HG02759 (cell line): Measurements from ENCODE around the gene RANBP1.

ENCODE experiments used
- ATAC-seq: cut with Tn5 transposase; IDR thresholded peaks from one replicate; pipeline ENCODE4 v1.9.1; 2021; ENCODE audit warnings: mild to moderate bottlenecking, moderate library complexity; ENCODE audit not compliant: unreplicated experiment

The RANBP1 gene

DNA sequence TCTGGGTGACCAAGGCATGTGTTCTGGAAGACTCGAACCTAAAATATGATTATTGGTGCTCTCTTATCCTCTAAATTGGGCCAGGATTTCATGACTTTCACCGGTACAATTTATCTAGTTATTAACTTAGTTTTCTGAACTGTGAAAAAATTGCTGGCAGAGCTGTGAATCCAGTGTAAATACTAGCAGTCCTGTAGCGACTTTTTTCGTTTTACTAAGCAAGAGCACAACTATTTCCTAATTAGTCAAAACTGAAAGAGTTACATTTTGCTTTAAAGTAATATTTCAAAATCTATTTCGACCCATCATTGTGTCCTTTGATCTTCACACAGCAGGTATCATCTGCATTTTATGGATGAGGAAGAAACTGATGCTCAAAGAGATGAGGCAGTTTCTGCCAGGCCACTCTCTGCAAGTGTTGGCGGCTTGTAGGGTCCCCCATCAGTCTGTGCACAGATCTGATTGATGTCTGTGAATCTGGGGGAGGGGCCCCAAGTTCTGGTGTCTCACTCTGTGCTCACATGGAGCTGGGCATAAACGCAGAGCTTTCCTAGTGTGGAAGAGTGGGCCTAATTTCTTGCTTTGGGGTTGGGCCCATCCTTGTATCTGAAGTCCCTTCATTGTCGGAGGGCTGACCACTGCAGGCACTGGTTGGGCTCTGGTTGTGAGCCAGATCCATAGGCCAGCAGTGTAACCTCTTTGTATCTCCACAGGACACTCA is 2.6 kb downstream of the RANBP1 start:
- ATAC-seq, result no peak

DNA sequence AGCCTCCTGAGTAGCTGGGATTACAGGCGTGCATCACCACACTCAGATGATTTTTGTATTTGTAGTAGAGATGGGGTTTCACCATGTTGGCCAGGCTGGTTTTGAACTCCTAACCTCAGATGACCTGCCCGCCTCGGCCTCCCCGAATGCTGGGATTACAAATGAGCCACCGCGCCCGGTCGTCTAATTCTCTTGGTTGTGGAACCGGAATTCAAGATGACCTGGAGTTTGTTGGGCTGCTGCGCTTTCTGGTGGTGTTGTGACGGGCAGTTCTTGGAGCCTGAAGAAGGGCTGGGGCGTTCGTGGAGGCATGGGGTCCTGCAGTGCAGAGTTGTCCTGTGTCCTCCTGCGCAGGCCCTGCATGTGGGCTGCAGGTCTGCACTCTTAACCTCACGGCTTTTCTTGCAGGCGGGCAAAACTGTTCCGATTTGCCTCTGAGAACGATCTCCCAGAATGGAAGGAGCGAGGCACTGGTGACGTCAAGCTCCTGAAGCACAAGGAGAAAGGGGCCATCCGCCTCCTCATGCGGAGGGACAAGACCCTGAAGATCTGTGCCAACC is 6.0 kb downstream of the RANBP1 start:
- ATAC-seq, result no peak

DNA sequence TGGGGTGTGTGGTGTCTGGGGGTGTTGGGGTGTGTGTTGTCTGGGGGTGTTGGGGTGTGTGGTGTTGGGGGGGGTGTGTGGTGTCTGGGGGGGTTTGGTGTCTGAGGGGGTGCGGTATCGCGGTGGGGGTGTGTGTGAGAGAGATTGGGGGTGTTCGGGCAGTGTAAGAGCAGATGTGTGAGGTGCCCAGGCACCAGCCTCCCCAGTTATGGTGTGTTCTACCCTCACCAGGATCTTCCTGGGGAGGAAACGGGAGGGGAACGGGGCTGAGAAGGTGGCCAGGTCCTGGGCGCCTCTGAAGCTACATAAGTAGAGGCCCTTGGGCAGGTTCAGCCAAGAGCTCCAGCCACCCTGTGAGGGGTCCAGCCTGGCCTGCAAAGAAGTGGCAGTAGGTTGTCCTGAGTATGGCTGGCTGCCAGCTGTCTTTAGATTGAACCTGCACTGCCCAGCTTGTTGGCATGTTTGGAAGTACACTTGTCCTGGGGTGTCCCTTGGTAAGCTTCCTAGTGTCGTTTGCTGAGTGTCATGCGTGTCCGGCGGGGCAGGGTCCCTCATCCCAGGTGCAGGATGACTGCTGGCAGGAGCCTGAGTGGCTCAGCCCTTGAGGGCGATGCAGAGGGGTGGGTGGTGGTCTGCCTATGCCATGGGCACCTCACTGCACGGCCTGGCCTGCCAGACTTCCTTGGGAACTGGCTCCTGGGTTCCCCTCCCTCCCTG is 7.6 kb downstream of the RANBP1 start:
- ATAC-seq, result no peak

DNA sequence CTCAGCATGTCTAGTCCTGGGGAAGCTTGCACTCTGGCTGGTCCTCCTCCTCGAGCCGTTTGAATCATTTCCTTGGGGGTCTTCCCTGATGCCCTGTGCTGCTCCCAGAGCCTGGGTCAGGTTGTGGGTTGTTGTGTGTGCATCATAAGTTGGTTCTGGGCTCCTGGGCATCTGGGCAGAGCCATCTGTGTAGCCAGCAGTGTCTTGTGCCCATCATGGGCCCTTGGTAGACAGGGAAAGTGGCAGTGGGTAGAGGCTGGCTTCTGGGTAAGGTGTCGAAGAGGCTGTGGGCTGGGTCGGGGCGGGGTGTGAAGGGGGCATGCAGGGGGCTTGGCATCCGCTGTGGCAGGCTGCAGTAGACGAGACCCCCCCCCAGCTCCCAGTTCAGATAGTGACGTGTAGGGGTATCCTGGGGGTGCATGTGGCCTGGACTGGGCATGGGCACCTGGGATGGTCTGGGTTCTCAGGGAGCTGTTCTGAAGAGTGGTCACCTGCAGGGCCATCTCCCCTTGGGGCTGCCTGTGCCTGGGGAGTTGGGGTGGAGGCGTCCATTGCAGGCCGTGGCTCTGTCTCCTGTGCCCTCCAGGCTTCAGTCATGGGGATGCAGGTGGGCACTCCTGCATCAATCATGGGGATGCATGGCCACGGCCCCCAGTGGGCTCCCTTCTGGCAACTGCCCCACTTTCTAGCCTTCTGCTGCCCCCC is 8.3 kb downstream of the RANBP1 start:
- no peak for ATAC-seq

DNA sequence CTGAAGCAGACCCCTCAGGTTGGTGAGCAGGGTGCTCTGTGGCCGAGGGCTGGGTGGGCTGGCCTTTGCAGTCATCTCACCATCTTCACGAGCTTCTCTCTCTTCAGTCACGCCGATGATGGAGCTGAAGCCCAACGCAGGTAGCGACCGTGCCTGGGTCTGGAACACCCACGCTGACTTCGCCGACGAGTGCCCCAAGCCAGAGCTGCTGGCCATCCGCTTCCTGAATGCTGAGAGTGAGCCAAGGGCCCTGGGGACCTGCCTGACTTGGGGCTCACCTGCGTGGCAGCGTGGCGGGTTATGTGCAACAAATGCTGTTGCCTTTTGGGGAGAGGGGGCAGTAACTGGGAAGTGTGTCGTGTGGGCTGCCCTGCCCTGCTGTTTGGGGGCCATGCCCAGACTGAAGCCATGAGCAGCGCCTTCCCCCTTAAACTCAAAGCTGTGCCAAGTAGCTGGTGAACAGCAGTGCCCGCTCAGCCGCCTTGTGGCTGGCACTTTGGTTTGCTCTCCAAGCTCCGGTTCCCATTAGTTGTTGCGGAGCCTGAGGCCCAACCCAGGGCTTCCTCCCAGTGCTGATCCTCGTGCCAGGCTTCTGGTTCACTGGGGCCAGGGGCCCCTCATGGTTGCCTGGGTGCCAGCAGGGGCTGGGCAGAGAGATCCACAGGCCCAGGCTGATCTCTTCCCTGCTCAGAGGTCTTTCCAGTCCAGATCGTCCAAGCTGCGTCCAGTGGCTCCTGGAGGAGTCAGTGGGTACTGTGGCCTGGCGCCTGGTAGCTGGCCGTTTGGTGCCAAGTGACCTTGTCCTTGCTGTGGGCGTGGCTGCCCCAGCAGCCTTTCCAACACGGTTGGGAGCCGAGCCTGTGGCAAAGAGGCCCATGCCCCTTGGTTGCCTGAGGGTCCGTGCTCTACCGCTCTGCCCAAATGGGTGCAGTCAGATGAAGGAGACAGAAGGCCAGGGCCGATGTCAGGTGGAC is 9.6 kb downstream of the RANBP1 start:
- no peak for ATAC-seq

DNA sequence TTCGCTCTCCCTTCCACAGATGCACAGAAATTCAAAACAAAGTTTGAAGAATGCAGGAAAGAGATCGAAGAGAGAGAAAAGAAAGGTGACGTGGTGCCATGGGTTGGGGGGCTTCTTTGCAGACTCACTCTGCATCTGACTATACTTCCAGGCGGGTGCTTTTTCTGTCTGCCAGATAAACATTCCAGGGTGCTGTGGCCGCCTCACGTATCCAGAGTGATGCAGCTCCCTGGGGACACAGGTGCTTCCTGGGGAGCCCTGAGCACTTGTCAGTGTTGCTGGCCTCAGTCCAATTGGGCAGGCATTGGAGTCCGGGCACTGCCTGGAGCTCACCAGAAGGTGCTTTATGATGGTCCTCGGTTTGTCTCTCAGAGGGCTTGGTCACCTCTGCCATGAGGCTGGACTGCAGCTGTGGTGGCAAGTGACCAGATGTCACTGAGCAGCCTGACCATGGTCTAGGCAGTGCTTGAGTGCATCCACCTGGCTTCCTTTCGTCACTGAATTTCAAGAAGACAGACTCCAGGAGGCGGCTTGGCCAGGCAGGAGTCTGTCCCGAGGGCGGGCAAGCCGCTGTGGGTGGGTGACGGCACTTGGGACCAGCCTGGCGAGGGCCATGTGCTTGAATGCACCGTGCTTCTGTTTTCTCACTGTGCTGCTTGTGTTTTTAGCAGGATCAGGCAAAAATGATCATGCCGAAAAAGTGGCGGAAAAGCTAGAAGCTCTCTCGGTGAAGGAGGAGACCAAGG is 10.6 kb downstream of the RANBP1 start:
- ATAC-seq, result no peak

DNA sequence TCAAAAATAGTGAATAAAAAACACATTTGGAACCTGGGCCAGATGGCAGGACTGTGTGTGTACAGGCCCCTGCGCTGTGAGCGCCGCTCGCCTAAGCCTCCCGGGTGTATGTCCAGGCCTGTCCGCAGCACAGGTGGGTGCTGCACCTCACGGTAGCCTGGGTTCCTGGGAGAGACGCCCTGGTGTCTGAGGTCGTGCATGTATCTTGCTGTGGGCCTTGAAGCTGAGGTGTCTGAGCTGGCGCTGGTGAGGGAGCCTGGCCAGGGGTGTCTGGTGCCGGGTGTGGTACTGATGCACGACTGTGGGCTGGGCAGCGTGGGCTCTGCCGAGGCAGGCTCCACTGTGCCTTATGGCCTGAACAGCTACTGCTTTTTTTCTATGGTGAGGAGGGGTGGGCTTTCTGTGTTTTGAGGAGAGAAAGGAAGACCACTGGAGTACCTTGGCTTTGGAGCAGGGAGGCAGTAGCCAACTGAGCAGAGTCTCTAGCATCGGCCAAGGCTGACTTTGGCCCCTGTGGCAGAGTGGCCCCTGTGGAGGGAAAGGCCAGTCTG is 11.5 kb downstream of the RANBP1 start:
- ATAC-seq, result no peak

DNA sequence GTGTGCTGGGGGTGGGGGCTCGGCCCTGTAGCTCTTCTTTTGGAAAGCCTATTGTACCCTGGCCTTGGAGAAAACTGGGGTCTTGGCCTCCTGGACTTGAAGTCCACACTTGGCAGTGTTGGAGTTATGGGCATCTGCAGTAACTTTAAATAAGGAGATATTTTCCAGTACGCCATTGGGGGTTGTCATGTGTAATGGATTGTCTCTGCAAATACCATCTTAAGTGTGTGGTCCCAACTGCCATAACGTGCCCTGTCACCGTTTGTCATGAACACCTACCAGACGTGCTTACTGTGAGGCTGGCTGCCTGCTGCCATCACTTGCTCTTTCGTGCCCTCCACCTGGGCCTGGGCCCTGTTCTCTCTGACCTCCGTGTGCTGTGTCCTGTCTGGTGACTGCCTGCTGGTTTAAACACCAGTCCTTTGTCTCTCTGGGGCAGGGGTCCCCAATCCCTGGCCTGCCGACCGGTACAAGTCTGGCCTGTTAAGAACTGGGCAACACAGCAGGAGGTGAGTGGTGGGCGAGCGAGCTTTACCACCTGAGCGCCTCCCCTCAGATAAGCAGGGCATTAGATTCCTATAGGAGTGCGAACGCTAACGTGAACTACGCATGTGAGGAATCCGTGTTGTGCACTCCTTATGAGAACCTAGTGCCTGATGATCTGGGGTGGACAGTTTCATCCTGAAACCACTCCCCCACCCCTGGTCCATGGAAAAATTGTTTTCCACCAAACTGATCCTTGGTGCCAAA is 12.1 kb downstream of the RANBP1 start:
- ATAC-seq, result no peak

DNA sequence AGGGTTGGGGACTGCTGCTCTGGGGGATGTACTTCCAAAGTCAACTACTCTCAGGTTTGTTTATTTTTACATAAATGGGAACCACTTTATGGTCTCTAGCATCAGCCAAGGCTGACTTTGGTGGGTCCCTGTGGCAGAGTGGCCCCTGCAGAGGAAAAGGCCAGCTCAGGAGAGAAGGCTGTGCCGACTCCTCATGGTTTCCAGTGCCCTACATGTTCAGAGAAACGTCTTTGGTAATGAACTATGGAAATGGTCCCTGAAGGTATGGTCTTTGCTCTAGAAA is 12.7 kb downstream of the RANBP1 start:
- no peak for ATAC-seq

DNA sequence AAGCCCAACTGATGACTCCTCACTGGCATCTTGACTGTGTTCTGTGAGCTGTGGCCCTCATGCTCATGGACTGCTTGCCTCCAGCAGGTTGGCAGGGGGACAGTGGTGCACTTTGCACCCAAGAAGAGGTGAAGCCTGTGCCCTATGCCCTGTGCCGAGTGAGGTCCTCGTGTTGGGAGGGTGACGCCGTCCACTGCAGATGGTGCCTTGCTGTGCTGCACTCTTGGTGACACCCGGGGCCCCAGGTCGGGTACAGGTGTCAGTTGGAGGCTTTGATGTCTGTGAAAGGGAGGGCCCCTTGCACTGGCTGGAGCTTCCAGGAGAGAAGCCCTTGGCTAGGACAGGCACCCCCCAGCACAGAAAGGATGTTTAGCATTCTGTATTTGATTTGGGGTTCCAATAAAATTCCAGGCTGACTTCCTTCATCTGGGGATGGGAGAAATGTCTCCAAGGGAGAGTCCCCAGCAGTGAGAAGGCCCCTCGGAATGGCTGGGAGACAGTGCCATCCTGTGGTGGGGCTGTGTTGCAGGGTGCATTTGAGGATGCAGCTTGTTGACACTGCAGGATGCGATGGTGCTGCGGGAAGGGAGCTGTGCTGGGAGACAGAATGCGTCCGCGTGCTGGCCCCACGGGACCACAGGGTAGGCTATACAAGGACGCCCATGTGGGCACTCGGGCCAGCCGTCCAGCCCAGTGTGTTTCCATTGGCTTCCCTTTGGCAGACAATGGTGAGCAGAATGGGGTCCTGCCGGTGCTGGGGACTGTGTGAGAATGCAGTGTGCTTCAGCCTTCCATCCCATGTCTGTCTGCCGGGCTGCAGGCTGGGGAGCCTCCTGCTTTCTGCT is 13.2 kb downstream of the RANBP1 start:
- no peak for ATAC-seq

DNA sequence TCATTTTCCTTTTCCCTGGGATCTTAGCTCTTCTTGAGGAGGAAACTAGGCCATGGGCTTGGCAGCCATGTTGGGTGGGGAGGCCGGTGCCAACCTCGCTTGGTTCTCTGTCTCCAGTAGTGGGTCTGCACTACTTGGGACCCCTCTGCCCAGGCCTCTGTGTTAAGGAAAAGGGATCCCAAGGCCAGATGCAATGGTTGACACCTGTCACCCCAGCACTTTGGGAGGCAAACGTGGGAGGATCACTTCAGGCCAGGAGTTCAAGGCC is 13.8 kb downstream of the RANBP1 start:
- no peak for ATAC-seq

DNA sequence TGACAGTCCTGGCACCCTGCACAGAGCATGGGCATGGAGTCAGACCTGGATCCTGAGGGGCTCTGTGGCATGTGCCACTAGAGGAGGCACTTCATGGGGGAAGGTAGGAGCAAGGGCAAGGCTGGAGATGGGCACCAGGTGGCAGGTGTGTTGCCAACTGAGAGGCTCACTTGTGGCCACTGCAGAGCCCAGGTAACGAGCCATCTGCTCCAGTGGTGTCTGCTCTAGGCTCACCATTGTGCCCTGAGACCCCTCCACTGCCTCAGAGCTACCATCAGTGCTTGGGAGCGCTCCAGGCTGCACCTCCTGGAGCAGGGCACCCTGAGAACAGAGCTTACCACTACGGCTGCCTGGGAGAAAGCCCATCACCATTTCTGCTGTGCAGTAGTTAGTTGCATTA is 14.4 kb downstream of the RANBP1 start:
- ATAC-seq, result no peak

DNA sequence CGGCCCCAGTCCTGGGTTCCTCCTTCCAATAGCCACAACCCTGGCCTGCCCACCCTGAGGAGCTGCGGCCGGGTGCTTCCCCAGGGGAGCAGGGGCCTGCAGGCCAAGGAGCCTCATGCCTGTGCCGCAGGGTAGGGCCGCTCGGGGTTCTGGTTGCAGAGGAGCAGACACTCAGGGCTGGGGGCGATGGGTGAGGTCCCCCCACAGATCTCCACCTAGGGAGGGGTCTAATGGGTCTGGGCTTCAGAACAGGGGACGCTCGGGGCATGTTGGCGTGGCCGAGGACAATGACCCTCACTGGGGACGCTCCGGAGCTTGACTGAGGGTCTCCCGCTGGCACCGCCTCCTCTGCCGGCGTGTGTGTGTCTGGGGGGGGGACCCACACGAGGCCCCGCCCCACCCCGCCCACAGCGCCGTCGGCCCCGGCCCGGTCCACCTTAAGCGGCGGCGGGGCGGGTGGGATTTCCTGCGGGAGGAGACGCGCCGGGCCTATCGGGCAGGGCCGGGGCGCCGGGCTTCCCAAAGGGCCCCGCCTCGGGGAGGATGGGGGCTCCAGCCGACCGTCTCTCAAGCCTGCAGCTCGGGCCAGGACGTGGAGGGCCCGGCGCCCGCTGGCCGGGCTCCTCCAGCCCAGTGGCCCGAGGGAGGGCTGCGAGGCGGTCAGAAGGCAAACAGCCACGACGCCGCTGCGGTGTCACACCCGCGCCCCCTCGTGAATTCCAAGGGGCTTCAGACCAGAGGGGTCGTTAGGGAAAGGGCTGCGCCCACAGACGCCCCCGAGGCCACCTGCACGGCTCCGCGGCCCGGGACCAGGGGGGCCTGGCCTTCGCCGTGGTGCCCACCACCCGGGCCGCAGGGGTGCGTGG is 15.1 kb downstream of the RANBP1 start:
- peak; percentile 69 for ATAC-seq

DNA sequence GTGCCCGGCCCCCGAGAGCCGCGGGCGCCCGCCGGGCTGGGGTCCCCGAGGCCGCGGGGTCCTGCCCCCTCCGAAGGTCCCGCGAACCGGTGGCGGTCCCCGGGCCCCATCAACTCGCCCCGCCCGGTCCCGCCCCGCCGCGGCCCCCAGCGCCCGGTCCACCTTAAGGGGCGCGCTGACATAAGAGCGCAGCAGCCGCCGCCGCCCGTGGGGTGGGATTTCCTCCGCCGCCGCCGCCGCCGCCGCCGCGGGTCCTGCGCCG is 15.6 kb downstream of the RANBP1 start, which contains the start of gene ZDHHC8:
Gene ZDHHC8, plus strand, starts transcription at position 208 of the 262 bp plus-strand sequence. CDS start 144 bp downstream, outside the sequence.
- ATAC-seq, result peak; percentile 55

DNA sequence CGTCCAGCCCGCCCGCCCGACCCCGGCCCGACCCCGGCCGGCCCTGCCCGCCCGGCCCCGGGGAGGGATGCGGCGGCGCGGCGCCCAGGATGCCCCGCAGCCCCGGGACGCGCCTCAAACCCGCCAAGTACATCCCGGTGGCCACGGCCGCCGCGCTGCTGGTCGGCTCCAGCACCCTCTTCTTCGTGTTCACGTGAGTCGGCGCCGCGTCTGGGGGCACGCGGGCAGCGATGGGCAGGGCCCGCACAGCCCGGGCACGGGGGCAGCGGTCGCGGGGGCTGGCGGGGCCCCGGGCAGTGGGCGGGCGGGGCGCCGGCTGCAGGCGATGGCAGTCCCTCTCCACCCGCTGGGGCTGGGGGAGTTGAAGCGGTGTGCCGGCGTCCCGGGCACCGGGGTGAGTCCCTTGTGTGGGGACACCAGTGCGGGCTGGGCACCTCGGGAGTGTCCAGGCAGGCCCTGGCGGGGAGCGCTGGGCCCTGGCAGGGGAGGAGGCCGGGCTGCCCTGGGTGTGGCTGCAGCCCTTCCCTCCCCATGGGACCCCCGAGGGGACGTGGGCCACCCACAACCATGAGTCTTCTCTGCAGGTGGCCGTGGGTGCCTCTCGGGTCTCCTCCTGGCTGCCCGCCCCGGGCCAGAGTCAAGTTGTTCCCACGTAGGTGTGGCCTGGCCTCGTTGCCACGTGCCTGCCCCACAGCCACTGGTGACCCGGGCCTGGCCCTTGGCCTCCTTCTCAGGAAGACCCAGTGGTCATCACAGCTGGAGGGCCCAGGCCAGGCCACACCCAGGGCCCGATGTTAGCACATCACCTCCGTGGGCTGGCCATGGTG is 16.2 kb downstream of the RANBP1 start:
- ATAC-seq, result peak; percentile 15

DNA sequence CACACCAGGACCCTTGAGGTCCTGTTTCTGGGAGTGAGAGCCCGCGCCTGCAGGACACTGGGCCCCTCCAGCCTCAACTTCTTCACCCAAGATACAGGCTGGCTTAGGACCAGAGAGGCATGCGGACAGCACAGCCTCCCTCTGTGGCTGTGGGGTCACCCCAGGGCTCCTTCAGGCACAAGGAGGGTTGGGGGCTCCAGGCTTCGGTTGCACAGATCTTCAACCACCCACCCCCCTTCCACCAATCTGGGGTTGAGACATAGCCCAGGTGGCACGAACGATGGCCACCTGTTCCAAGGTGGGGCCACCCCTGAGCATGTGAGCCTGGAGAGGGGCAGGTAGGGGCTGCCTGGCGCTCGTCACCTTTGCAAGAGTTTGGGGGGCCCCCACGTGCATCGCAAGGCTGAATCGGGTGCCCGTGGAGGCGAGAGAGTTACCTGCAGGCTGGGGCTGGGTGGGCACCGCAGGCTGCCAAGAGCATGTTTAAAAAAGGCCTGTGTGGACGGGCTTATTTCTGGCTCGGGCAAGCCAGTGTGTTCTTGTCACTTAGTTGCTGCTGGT is 16.9 kb downstream of the RANBP1 start:
- ATAC-seq, result no peak
